Lower leg skin (tissue), 3 donors: ENCODE measurements around the gene KLHL40.

Experiments
- POLR2A ChIP-seq, 2 donors: fragments of 450-650 bp; IDR thresholded peaks; one replicate each; pipeline ENCODE4 v1.6.1; 2016 to 2017; ENCODE audit warnings: antibody characterized with exemption in 2 of 2, mild to moderate bottlenecking in 1 of 2, moderate library complexity in 1 of 2
- TF ChIP-seq, protein P1 (sequence below), 3 donors: fragments of 450-650 bp; IDR thresholded peaks; one replicate each; pipeline ENCODE4 v1.5.1; 2016; ENCODE audit warnings: antibody characterized with exemption in 3 of 3, mild to moderate bottlenecking in 3 of 3, moderate library complexity in 2 of 3

- TF ChIP-seq, protein P1, sequence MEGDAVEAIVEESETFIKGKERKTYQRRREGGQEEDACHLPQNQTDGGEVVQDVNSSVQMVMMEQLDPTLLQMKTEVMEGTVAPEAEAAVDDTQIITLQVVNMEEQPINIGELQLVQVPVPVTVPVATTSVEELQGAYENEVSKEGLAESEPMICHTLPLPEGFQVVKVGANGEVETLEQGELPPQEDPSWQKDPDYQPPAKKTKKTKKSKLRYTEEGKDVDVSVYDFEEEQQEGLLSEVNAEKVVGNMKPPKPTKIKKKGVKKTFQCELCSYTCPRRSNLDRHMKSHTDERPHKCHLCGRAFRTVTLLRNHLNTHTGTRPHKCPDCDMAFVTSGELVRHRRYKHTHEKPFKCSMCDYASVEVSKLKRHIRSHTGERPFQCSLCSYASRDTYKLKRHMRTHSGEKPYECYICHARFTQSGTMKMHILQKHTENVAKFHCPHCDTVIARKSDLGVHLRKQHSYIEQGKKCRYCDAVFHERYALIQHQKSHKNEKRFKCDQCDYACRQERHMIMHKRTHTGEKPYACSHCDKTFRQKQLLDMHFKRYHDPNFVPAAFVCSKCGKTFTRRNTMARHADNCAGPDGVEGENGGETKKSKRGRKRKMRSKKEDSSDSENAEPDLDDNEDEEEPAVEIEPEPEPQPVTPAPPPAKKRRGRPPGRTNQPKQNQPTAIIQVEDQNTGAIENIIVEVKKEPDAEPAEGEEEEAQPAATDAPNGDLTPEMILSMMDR (IDR thresholded peaks at IDR 0.05) = no peak
- no peak for TF ChIP-seq POLR2A (IDR thresholded peaks at IDR 0.05)
These were observed 25.7 kb upstream of the KLHL40 start for GRCh38 chr3:42659451-42660130.
